Activated CD8-positive, alpha-beta memory T cell treated with anti-CD3 and anti-CD28 coated beads, Interleukin-2, amount 50 U/mL, for 24 hours (primary cell): ENCODE measurements around the gene LIMCH1.

Experiments
- DNase-seq: peaks from one replicate; pipeline ENCODE4 v3.0.0-alpha.2; 2020; ENCODE audit errors: extremely low read depth

The LIMCH1 gene

GRCh38 chr4:41532336-41532735 lies 5.6 kb upstream of the LIMCH1 start:
- no peak for DNase-seq

GRCh38 chr4:41532882-41533281 lies 5.1 kb upstream of the LIMCH1 start:
- no peak for DNase-seq

GRCh38 chr4:41533680-41534079 lies 4.3 kb upstream of the LIMCH1 start:
- DNase-seq: no peak

- no peak for DNase-seq
Observed at GRCh38 chr4:41534404-41534803, 3.6 kb upstream of the LIMCH1 start.

DNA sequence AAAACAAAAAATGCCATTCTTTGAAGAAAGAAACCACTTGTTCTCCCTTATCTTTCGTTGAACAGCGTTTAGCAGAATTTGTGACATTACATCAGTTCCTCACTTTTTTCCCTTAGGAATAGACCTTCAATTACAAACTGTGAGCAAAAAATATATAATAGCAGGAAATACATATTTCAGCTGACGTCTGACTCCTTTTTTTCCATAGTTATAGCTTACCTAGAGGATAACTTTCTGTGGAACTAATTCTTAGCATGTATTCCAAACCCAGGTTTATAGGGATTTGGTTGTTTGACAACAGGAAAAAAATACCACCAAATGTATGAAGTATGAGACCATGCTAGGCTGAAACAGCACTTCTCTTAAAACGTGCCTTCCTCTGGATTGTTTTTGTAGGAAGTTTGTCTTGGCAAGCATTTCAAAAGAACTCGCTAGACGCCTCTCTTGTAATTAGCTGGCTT lies 2.0 kb upstream of the LIMCH1 start:
- no peak for DNase-seq

DNA sequence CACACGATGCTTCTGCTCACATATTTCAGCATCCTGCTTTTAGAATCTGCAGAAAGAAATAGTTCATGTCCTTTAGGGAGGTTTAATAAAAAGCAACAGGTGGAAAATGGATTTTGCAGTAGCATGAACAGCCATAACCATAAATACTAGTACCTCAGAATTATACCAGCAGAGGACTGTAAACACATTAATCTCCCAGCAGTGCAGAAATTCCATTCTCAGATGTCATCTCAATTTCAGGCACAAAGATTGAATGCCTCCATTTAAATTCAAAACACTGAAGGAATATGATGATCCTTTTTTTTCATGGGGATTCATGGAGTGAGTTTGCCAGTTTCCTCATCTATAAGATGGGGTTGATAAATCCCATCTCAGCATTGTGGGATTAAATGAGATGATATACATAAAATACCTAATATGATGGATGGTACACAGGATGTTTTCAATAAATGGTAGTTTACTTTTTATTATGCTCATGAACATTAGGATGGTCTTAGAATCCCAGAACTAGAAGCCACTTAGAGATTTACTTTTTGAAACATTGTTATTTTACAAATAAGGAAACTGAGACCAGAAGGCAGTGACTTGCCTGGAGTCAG lies 566 bp upstream of the LIMCH1 start:
- no peak for DNase-seq

DNA sequence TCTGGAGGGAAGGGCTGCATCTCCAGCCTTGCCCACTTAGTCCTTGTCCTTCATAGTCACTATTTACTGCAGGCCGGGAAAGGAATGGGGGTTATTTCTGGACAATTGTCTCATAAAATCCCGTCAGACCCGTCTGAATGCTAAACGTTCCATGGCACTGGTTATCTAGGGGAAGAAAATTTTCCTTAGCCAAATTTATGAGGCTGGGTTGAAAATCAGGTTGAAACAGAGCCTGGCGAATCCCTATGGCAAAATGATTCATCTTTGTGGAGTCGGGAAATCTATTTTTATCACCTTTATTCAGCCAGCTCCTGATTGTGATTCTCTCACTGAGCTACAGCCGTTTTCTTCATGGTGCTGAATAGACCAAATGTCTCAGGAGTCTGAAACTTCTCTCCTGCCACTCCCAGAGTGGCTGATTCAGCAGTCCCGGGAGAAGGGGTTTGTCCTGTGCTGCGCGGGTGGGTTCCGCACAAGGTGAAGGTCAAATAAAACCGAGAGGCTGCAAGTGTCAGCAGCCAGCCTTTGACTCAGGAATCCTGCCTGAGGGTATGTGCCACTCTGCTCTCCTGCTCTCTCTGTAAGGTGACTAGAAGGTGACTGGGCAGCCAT lies 1.0 kb downstream of the LIMCH1 start:
- DNase-seq: no peak

- no peak for DNase-seq
Observed at GRCh38 chr4:41539711-41540110, 1.8 kb downstream of the LIMCH1 start.

DNA sequence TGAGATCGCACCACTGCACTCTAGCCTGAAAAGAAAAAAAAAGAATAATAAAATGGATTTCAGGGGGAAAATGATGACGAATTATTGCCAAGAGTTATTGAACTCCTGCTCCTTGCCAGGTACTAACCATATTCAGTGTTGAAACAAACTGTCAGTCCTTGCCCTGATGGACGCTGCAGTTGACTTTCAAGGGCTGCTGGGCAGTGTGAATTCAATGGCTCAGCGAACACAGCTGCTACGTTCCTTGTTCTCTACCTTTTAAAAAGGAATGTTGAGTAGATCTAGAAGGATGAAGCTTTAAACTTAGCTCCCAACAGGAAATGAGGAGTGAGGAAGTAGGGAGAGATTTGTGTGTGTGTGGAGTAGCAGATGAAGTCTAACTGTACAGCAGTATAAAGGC lies 2.7 kb downstream of the LIMCH1 start:
- DNase-seq: no peak

GRCh38 chr4:41541687-41542094 lies 3.7 kb downstream of the LIMCH1 start:
- DNase-seq: no peak

- DNase-seq: no peak
Observed at GRCh38 chr4:41542526-41543275, 4.7 kb downstream of the LIMCH1 start.

- no peak for DNase-seq
Observed at GRCh38 chr4:41545238-41545637, 7.3 kb downstream of the LIMCH1 start.

DNA sequence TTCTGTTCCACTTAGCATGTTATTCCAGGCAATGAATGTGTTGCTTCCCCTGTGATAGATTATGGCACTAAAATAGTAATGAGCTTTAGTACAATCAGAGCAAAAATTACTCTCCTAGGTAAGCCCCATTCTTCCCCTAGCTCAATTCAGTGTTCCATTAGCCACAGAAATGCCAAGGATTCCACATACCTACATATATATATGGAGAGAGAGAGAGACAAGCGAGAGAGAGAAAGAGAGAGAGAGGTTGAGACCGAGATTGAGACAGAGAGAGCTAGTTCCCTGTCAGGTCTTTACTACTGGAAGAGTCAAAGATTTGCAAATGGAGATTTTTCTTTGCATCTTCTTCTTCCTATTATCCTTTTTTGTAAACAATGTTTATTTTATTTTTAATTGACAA lies 8.7 kb downstream of the LIMCH1 start:
- DNase-seq: no peak

- DNase-seq: no peak
Observed at GRCh38 chr4:41548305-41548880, 10.4 kb downstream of the LIMCH1 start.

DNA sequence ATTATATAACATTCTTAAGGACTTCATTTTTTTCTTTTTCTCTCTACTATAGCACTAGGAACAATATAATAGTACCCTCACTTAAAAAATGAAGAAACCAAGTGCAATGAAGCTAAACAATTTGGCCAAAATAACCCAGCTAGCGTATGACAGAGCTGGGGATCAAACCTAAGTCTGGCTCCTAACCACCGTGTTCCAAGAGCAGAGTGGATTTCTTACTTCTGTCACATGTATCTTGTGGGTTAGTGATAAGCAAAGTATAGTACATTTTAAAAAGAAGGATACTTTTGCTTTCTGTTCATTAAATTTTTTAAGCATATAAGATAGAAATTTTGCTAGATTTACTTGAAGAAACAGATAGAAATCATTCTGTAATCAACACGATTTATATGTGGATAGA lies 11.5 kb downstream of the LIMCH1 start:
- no peak for DNase-seq

DNA sequence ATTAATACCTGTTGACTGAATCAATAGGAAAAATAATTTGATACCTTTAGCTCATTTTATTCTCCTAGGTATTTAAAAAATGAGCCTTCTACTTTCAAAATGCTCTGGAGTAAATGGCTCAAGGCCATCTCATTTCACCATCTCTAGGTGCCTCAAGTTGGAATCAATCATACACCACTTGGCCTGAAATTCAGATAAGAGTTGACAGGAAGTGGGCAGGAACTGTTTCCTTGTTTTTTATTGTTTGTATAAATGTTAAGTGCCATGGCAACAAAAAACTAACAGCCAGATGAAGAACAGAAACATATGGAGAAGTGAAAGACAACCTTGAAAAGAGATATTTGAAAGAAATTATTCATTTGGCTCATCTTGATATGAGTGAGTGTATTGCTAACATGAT lies 12.4 kb downstream of the LIMCH1 start:
- no peak for DNase-seq

DNA sequence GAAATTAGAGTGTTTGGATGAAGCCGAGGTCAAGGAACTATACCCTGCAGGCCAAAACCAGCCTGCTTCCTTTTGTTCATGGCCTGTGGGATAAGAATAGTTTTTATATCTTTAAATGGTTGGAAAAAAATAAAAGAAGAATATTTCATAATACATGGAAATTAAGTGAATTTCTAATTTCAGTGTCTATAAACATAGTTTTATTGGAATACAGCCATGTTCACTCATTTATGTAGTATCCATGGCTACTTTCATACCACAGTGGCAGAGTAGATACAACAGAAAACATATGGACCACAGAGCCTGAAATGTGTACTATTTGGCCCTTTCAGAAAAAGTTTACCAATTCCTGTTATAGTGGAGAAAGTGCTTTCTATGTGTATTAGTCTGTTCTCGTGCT lies 13.6 kb downstream of the LIMCH1 start:
- no peak for DNase-seq

- no peak for DNase-seq
Observed at GRCh38 chr4:41554905-41555304, 16.9 kb downstream of the LIMCH1 start.

GRCh38 chr4:41556526-41556925 lies 18.6 kb downstream of the LIMCH1 start:
- no peak for DNase-seq

DNA sequence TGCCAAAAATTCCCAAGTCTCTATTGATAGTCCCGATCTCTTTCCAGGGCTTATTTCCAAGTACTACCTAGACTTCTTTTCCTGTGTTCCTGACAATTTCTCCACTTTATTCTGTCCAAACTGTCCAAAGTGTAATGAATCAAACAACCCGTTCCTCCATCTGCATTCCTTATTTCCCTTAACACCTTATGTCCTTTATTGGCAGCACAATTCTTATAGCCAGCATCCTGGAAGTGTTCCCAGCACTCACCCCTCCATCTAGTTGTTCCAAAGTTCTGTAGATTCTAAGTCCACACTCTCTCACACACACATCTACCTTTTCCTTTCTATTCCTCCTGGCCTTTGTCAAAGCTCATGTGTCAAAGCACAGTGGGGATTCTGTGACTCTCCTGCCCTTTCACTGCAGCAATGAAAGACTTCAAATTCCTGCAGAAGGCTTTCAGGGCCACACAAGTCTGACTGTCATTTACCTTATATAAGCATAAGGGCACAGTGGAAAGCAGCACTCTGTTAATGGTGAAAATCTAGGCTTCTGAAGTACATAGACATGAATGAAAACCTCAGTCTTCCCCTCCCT lies 22.1 kb downstream of the LIMCH1 start:
- no peak for DNase-seq

- DNase-seq: no peak
Observed at GRCh38 chr4:41561244-41561643, 23.3 kb downstream of the LIMCH1 start.

DNA sequence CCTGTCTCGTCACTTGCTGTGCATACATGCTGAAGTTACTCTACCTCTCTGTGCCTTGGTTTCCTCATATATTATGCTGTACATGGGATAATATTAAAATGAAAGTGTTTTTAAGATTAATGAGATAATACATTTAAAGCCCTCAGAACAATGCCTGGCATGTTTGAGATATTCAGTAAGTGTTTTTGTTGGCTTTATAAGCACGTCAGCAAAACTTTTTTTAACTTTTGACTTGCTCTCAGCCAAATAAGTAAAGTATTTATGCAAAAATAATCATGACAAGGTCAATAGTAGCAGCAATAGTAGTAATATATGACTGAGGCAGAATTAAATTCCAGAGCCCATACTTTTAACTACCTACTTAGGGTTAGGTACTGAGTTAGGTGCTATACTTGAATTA lies 29.2 kb downstream of the LIMCH1 start:
- DNase-seq: no peak

GRCh38 chr4:41568363-41568762 lies 30.4 kb downstream of the LIMCH1 start:
- no peak for DNase-seq
